EH (cell line): ENCODE results near the gene ERC2.
"Not testable (repeated sequence)": the region's sequence is repeated elsewhere in the genome, so short reads cannot be mapped to it uniquely, and the experiment has no call there.

Source experiments
- DNase-seq: peaks from one replicate; pipeline ENCODE4 v3.0.0-alpha.2; 2015; ENCODE audit warnings: low read depth

Gene ERC2

GRCh38 chr3:56122911-56123310 is 345.4 kb downstream of the ERC2 start:
- no peak for DNase-seq

- no peak for DNase-seq
These were observed 346.6 kb downstream of the ERC2 start for GRCh38 chr3:56121716-56122115.

- peak; percentile 73 for DNase-seq
These were observed 348.5 kb downstream of the ERC2 start for GRCh38 chr3:56119575-56120349.

GRCh38 chr3:56118968-56119367 is 349.3 kb downstream of the ERC2 start:
- DNase-seq, result no peak

GRCh38 chr3:56115698-56116097 is 352.6 kb downstream of the ERC2 start:
- no peak for DNase-seq

GRCh38 chr3:56115199-56115598 is 353.1 kb downstream of the ERC2 start:
- no peak for DNase-seq

- DNase-seq, result no peak
These were observed 354.4 kb downstream of the ERC2 start for GRCh38 chr3:56113908-56114307.

- no peak for DNase-seq
These were observed 355.0 kb downstream of the ERC2 start for GRCh38 chr3:56113231-56113630.

GRCh38 chr3:56111606-56112304 is 356.5 kb downstream of the ERC2 start:
- peak; percentile 36 for DNase-seq

- DNase-seq, result no peak
These were observed 357.4 kb downstream of the ERC2 start for GRCh38 chr3:56110886-56111285.

- DNase-seq, result no peak
These were observed 361.1 kb downstream of the ERC2 start for GRCh38 chr3:56107157-56107556.

GRCh38 chr3:56102032-56102431 is 366.2 kb downstream of the ERC2 start:
- no peak for DNase-seq

GRCh38 chr3:56101576-56101975 is 366.7 kb downstream of the ERC2 start:
- no peak for DNase-seq

GRCh38 chr3:56096999-56097398 is 371.3 kb downstream of the ERC2 start:
- no peak for DNase-seq

- DNase-seq, result no peak
These were observed 374.1 kb downstream of the ERC2 start for GRCh38 chr3:56094170-56094569.

- DNase-seq, result no peak
These were observed 378.5 kb downstream of the ERC2 start for GRCh38 chr3:56089739-56090138.

- DNase-seq, result no peak
These were observed 380.7 kb downstream of the ERC2 start for GRCh38 chr3:56087451-56088053.

- DNase-seq, result peak; percentile 5
These were observed 381.9 kb downstream of the ERC2 start for GRCh38 chr3:56086355-56086754.

GRCh38 chr3:56081246-56081645 is 387.0 kb downstream of the ERC2 start:
- no peak for DNase-seq

- DNase-seq, result no peak
These were observed 391.5 kb downstream of the ERC2 start for GRCh38 chr3:56076746-56077145.

- DNase-seq, result no peak
These were observed 393.2 kb downstream of the ERC2 start for GRCh38 chr3:56075089-56075488.

GRCh38 chr3:56069766-56070165 is 398.5 kb downstream of the ERC2 start:
- no peak for DNase-seq

GRCh38 chr3:56066405-56066804 is 401.9 kb downstream of the ERC2 start:
- not testable (repeated sequence) for DNase-seq
